Epithelial cell of proximal tubule (primary cell): Measurements from ENCODE around the gene FABP6. TPM values are rescaled to one million over a fixed set of nuclear protein-coding genes. Genes with fewer than 3 reads are reported as not detected.

Source experiments
- DNase-seq: peaks from one replicate; pipeline ENCODE4 v3.0.0-alpha.2; 2011; ENCODE audit warnings: low read depth
- H3K4me3 ChIP-seq: 2 replicates; pipeline ENCODE4 v1.5.1; 2011; ENCODE audit warnings: low read depth, mild to moderate bottlenecking, low read length
- CTCF ChIP-seq: conservative IDR thresholded peaks from 2 replicates; pipeline ENCODE4 v1.5.1; 2012; ENCODE audit warnings: low read depth, mild to moderate bottlenecking, low read length
- total RNA-seq: library from RNA; depleted of rRNA; stranded (reverse); fragments of >200 nt; gene quantifications from 2 replicates; pipeline ENCODE4 v1.2.3, GENCODE V29; 2015

Gene FABP6
- total RNA-seq, 1 donor from 2014 or later: not detected

DNA sequence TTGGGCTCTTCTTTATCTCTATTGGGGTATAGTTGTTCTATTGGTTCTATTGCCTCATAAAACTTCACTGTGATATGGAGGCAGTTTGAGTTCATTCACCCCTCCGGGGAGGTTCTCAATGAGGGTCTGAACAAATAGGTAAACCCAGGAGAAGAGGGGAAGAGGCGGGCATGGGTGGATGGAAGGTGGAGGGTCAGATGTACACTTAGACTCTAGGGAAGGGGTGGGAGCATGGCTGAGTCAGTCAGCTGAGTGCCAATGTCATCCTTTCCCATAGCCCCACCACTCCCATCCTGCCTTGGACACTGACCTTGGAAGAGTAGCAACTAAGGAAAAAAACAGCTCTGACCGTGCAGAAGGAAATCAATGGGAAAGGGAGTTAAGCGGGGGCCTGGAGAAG is 9.9 kb upstream of the FABP6 start:
- no peak for TF ChIP-seq CTCF
- H3K4me3 ChIP-seq: no peak overlapping the region
- DNase-seq: no peak

GRCh38 chr5:160221082-160221481 is 8.2 kb upstream of the FABP6 start:
- no peak for DNase-seq
- no peak for TF ChIP-seq CTCF
- no peak overlapping the region for H3K4me3 ChIP-seq

GRCh38 chr5:160227012-160227411 is 2.3 kb upstream of the FABP6 start:
- DNase-seq: no peak
- no peak for TF ChIP-seq CTCF
- H3K4me3 ChIP-seq: no peak overlapping the region

DNA sequence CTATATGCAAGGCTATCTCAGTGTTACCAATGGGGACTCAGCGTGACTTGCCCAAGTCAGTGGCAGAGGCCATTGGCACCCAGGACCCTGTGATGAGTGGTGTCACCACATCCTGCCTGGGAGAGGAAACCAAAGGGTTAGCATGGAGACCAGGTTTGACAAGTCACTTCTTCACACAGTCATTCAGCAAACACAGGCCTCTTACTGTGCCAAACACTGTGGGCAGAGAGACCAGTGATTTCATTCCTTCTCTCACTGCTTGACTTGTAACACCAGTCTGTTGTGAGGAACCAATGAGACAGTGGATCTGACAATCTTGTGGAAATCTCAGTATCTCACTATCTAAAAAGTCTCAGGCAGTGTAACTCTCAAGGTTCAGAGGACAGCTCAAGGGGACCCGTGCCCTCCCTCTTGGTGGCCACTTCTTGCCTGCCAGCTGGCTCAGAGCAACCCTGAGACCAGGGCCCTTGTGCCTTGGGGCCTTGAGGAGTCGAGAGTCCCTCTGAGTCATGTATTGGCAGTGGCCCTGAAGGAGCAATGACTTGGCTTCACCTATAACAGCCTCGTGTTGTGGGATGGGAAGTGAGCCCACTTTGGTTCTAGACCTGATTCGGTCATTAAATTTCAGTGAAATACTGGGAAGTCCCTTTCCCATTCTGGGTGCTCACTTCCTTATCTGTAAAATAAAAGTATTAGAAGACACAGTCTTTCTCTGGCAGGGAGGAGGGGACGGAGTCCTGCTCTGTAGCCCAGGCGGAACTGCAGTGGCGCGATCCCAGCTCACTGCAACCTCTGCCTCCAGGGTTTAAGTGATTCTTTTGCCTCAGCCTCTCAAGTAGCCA is 1.6 kb downstream of the FABP6 start:
- DNase-seq: peak; percentile 61
- TF ChIP-seq CTCF: no peak
- no peak overlapping the region for H3K4me3 ChIP-seq

- no peak for DNase-seq
- TF ChIP-seq CTCF: no peak
- no peak overlapping the region for H3K4me3 ChIP-seq
Observed at GRCh38 chr5:160231783-160232342, 2.6 kb downstream of the FABP6 start.

- no peak for DNase-seq
- no peak for TF ChIP-seq CTCF
- H3K4me3 ChIP-seq: no peak overlapping the region
Observed at GRCh38 chr5:160233215-160233614, 3.9 kb downstream of the FABP6 start.

- H3K4me3 ChIP-seq: no peak overlapping the region
- no peak for DNase-seq
- TF ChIP-seq CTCF: no peak
Observed at GRCh38 chr5:160235731-160236130, 6.4 kb downstream of the FABP6 start.
